LNCaP clone FGC (cell line): ENCODE measurements around the gene FAM3B.

ENCODE experiments used
- DNase-seq: peaks from one replicate; pipeline ENCODE4 v3.0.0-alpha.2; 2011; ENCODE audit warnings: low read depth
- H3K4me3 ChIP-seq: 2 replicates; pipeline ENCODE4 v1.5.1; 2011; ENCODE audit warnings: mild to moderate bottlenecking, low read depth, low read length, control low read depth
- CTCF ChIP-seq: IDR thresholded peaks from 2 replicates; pipeline ENCODE4 v1.5.1; 2012; ENCODE audit warnings: mild to moderate bottlenecking; ENCODE audit not compliant: control insufficient read depth, insufficient read depth; ENCODE audit errors: extremely low read depth

The FAM3B gene

GRCh38 chr21:41318218-41318617 lies 1.6 kb downstream of the FAM3B start:
- TF ChIP-seq CTCF: no peak
- no peak for DNase-seq
- H3K4me3 ChIP-seq: no peak overlapping the region

- TF ChIP-seq CTCF: no peak
- DNase-seq: no peak
- H3K4me3 ChIP-seq: no peak overlapping the region
These were observed 2.7 kb downstream of the FAM3B start for GRCh38 chr21:41319273-41319672.

- no peak for TF ChIP-seq CTCF
- no peak for DNase-seq
- H3K4me3 ChIP-seq: no peak overlapping the region
These were observed 4.8 kb downstream of the FAM3B start for GRCh38 chr21:41321211-41321907.

GRCh38 chr21:41321908-41322495 lies 5.4 kb downstream of the FAM3B start:
- DNase-seq: peak; percentile 86

GRCh38 chr21:41322496-41323382 lies 6.1 kb downstream of the FAM3B start:
- TF ChIP-seq CTCF: no peak
- no peak overlapping the region for H3K4me3 ChIP-seq
- no peak for DNase-seq

More at GRCh38 chr21:41321908-41322495, 5.4 kb downstream of the FAM3B start:
- no peak for TF ChIP-seq CTCF
- H3K4me3 ChIP-seq: no peak overlapping the region

GRCh38 chr21:41325138-41325912 lies 8.7 kb downstream of the FAM3B start:
- TF ChIP-seq CTCF: no peak
- no peak overlapping the region for H3K4me3 ChIP-seq
- no peak for DNase-seq
